MV-4-11 (cell line): ENCODE results near the gene TRAPPC12.
A peak's percentile ranks its signal among the peaks of the same experiment; 100 is the strongest.
"Not testable (repeated sequence)": the region's sequence is repeated elsewhere in the genome, so short reads cannot be mapped to it uniquely, and the experiment has no call there.

Experiments used
- DNase-seq: peaks from one replicate; lab custom pipeline; 2025; lab: John Stamatoyannopoulos, UW

Gene TRAPPC12

GRCh38 chr2:3454005-3454404, 74.5 kb downstream of the TRAPPC12 start:
- not testable (repeated sequence) for DNase-seq

- no peak for DNase-seq
These were observed 75.3 kb downstream of the TRAPPC12 start for GRCh38 chr2:3454802-3455201.

GRCh38 chr2:3456125-3456524, 76.6 kb downstream of the TRAPPC12 start:
- no peak for DNase-seq

- DNase-seq, result no peak
These were observed 78.3 kb downstream of the TRAPPC12 start for GRCh38 chr2:3457524-3458395.

GRCh38 chr2:3458396-3459184, 79.1 kb downstream of the TRAPPC12 start:
- no peak for DNase-seq

- DNase-seq, result no peak
These were observed 79.9 kb downstream of the TRAPPC12 start for GRCh38 chr2:3459185-3460015.

- no peak for DNase-seq
These were observed 80.7 kb downstream of the TRAPPC12 start for GRCh38 chr2:3460156-3460555.

- DNase-seq, result no peak
These were observed 81.6 kb downstream of the TRAPPC12 start for GRCh38 chr2:3460831-3461800.

- peak; percentile 74 for DNase-seq
These were observed 82.5 kb downstream of the TRAPPC12 start for GRCh38 chr2:3461801-3462492.

GRCh38 chr2:3462493-3463104, 83.1 kb downstream of the TRAPPC12 start:
- DNase-seq, result no peak

- DNase-seq, result no peak
These were observed 83.8 kb downstream of the TRAPPC12 start for GRCh38 chr2:3463186-3463835.

GRCh38 chr2:3463944-3464343, 84.5 kb downstream of the TRAPPC12 start:
- no peak for DNase-seq

- no peak for DNase-seq
These were observed 85.0 kb downstream of the TRAPPC12 start for GRCh38 chr2:3464401-3465005.

GRCh38 chr2:3465328-3465727, 85.8 kb downstream of the TRAPPC12 start:
- no peak for DNase-seq

- peak; percentile 76 for DNase-seq
These were observed 86.5 kb downstream of the TRAPPC12 start for GRCh38 chr2:3465844-3466481.

GRCh38 chr2:3466482-3466863, 87.0 kb downstream of the TRAPPC12 start:
- DNase-seq, result no peak

- no peak for DNase-seq
These were observed 87.5 kb downstream of the TRAPPC12 start for GRCh38 chr2:3466966-3467365.

GRCh38 chr2:3467654-3468053, 88.2 kb downstream of the TRAPPC12 start:
- DNase-seq, result no peak
